Measurements from ENCODE around the gene GRB10. TPM values are rescaled to one million over a fixed set of nuclear protein-coding genes. Genes with fewer than 3 reads are reported as not detected.
"Not testable (repeated sequence)": the region's sequence is repeated elsewhere in the genome, so short reads cannot be mapped to it uniquely, and the experiment has no call there.

The GRB10 gene
- total RNA-seq, 2 experiments from 2014 or later = 0.42 to 0.78 TPM

DNA sequence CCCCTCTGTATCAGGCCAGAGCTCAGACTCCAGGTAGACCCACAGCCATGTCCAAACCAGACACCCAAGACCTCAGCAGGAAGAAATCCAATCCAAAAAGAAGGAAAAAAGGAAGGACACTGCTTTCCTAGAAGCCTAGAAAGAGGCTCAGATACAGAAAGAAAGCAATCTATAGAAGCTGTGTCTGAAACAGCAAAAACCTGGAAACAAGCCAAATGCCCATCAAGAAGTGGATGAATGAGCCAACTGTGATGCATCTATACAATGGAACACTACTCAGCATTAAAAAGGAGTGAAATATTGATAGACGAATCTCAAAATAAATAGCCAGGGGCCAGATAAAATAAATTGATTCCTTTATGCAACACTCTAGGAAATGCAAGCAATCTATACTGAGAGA, 31.6 kb downstream of the GRB10 start:
- CTCF ChIA-PET = no interaction called here
- POLR2A ChIA-PET = no interaction called here

DNA sequence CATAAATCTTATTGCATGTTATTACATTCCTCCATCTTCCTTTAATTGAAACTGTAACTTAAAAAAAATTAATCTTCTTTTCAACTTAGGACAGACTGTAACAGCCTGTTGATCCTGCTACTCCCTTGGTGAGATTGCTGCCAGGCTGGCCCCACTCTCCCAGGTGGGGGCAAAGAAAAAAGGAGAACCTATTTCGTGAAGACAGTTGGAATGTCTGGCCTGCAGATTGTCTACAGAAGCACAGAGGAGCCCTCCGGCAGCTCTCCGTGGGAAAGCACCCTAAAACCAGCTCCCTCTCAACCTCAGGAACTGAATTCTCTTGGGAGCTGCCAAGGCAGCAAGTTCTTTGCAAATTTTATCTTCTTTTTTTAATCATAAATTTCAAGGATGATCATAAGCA, 32.8 kb downstream of the GRB10 start:
- CTCF ChIA-PET = no interaction called here
- POLR2A ChIA-PET = no interaction called here

- POLR2A ChIA-PET = no interaction called here
- CTCF ChIA-PET = no interaction called here
These were observed 34.2 kb downstream of the GRB10 start for GRCh38 chr7:50748472-50748871.

- CTCF ChIA-PET = no interaction called here
- POLR2A ChIA-PET = no interaction called here
These were observed 36.9 kb downstream of the GRB10 start for GRCh38 chr7:50745835-50746234.

- POLR2A ChIA-PET = no interaction called here
These were observed 37.4 kb downstream of the GRB10 start for GRCh38 chr7:50745336-50745735.

GRCh38 chr7:50743893-50744292, 38.8 kb downstream of the GRB10 start:
- ChIA-PET POLR2A (no interaction called here), CTCF (no interaction called here)

More at GRCh38 chr7:50745336-50745735, 37.4 kb downstream of the GRB10 start:
- CTCF ChIA-PET = no interaction called here

DNA sequence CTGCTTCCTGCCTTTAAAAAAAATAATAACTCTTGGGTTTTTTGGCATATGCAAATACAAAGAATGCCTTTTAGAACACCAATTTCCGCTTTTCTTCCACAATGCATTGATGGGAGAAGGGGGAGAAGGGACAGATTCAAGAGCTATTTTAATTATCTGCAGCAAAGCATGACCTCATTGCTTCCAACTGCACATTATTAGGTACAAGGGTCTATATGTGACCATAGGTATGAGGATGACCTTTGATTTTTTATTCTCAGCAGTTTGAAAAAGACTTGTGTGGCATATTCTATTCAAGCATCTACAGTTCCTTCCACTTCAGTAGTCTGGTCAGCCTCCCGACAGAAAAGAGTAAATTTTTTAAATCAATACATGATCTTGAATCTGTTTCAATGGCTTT, 39.7 kb downstream of the GRB10 start:
- ChIA-PET POLR2A (no interaction called here), CTCF (no interaction called here)

DNA sequence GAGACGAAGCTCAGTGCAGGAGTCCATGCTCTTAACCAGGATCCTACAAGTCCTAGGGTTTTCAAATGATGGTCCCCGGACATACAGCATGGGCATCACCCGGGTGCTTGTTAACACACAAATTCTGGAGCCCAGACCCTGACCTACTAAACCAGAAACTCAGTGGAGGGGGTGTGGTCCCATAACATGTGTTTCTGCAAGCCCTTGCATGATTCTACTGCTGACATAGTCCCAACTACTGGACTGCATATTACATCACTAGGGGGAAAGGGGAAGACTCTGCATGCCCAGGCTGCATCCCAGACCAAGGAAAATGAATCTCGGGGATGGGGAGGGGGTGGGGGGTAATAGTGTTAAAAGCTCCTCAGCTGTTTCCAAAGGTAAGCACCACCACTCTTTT, 40.3 kb downstream of the GRB10 start:
- ChIA-PET CTCF (no interaction called here), POLR2A (no interaction called here)

DNA sequence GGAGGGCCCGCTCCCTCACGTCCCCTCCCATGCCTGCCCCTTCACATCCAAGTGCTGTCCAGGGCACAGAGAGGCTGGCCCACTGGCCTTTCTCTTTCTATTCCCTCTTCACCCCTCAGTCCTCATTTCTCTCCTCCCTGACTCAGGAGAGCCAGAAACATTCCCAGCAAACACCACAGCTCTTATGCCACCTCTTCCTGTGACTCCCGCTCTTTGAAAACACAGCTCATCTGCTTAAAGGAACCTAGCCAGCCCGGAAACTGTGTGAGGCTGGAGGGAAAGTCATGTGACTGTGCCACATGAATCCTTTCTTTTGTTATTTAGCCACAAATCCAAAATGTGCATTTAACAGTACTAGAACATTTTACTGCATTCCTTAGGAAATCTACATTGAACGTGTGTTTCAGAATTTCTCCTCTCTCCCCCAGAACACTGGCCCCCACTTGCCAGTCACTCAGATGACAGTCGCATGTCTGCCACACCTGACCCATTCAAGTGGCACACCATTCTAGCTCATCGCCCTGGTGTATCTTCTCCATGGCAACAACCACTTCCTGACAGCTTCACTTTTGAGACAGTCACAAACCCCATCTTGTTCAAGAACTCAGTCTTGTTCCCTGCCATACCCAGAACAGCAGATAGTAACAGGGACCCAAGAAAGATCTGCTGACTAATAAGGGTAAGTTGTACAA, 42.8 kb downstream of the GRB10 start:
- ChIA-PET CTCF (no interaction called here), POLR2A (no interaction called here)

DNA sequence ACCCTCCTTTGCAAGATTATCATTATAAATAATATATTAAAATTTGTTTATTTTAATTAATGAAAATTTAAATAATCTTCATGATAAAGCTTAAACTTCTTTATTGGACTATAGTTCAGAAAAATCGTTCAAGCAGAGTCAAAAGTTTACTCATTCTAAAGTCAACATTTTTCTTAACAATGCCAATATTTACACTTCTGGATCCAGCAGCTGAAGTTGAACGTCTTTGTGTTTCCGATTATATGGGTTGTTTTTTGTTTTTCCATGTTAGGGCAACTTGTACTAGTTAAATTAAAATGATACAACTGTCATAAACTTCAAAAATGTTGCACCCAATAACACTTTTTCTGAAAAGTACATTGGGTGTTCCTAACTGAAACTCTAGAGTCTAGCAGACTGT, 43.8 kb downstream of the GRB10 start:
- POLR2A ChIA-PET = no interaction called here
- CTCF ChIA-PET = no interaction called here

DNA sequence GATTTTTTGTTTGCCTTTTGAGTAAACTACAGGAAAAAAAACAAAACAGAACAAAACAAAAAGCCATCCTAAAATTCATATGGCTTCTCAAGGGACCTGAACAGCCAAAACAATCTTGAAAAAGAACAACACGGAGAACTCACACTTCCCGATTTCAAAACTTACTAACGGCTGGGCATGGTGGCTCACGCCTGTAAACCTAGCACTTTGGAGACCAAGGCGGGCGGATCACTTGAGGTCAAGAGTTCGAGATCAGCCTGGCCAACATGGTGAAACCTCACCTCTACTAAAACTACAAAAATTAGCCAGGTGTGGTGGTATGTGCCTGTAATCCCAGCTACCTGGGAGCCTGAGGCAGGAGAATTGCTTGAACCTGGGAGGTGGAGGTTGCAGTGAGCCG, 46.9 kb downstream of the GRB10 start:
- CTCF ChIA-PET = not testable (repeated sequence)

DNA sequence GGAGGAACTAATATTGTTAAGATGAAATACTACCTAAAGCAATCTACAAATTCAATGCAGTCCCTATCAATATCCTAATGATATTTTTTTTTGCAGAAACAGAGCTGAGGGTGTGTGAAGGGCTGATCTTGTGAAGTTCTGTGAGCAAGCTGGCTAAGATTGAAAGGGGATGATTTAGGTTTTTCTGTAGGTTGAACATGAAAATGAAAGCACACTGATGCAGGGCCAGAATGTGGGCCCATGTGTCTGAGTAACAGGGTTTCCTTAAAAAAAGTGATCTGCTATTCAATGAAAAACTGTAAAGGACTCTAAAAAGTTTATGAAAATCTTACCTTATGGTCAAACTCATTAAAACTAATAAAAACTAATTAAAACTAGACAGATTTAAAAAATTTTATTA, 47.4 kb downstream of the GRB10 start:
- ChIA-PET CTCF (no interaction called here), POLR2A (no interaction called here)

More for the DNA sequence above, 46.9 kb downstream of the GRB10 start:
- POLR2A ChIA-PET = not testable (repeated sequence)

GRCh38 chr7:50734246-50734645, 48.5 kb downstream of the GRB10 start:
- POLR2A ChIA-PET = no interaction called here
- CTCF ChIA-PET = no interaction called here

GRCh38 chr7:50733552-50733951, 49.1 kb downstream of the GRB10 start:
- CTCF ChIA-PET = no interaction called here

DNA sequence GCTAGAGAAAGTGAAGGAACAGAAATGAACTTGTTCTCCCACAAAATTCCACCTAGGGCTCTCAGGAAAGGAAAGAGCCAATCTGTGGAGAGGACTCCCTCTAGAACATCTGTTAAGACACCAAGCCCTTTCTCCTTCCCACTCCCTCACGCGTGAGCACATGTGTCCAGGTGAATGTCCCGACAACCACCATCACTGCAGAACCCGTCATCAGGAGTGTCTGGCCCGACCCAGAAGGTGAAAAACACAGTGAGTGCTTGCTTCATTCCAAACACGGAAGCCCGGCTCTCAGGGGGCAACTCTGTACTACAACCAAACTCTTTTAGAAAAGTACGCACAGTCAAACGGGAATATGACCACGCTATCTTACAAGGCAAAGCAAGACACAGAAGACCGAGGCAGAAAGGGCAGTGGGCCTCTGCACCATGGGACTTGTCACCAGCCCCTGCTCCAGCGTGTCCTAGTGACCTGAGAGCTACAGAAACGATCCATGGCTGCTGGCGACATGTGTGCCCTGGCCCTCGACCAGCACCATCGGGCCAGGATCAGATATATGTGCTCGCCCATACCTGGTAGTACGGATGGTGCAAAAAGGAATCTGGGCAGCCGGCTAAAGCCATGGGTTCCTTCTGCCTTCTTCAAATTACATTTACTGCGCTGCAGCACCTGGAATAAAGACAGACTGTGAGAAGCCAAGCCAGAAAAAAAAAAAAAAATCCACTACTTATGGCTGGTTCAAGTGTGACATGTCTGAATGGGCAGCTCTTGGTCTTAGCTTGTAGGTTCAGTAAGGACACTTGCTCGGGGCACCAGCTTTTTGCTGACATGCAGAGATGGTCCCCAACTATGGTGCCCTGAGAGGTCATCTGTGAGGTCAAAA, 50.8 kb downstream of the GRB10 start:
- CTCF ChIA-PET = no interaction called here
- POLR2A ChIA-PET = no interaction called here

More at GRCh38 chr7:50733552-50733951, 49.1 kb downstream of the GRB10 start:
- POLR2A ChIA-PET = no interaction called here

DNA sequence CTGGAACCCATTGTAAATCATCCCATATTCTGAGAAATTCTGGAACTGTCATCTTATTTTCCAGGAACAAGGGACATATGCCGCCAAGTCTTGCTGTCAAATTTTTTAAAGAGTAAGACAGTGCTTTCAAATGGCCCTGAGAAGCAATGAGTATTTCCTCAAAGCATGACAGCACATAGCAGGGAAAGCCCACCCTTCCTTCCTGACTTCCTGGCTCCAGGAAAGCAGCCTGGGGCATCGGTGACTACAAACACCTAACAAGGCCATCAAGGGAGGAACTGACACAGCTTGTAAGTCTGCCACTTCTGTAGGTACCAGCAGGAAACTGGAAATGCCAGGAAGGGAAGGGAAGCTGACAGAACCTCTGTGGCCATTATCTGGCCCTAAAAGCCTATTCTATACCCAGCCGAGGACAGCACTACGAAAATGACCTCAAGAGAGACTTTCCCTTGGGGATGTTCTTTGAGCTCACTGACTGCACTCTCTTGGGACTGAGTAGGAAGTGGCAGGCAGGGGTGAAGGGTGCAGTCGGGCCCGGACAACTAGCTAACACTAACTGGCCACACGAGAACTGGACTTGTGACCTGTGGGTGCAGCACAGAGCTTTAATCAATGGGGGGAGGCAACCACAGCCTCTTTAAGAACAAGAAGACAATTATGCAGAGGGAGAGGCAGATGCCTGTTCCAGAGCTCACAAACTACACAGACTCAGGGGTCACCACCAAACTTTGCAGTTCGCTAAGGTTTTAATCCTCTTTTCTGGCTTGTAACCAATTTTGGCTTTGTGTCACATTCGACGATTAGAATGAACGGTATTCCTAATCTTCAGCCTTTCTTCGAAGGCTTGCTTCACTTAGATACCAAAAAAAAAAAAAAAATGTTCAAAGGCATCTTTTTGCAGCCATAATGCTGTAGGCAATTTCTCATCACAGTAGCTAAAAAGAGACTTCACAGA, 52.0 kb downstream of the GRB10 start:
- ChIA-PET CTCF (interaction anchor here (1.1 kb wide), 1 partner anchor 263 kb away, joined by 3 read pairs; no protein-coding TSS in a partner anchor), POLR2A (no interaction called here)

GRCh38 chr7:50729962-50730361, 52.7 kb downstream of the GRB10 start:
- ChIA-PET CTCF (no interaction called here), POLR2A (no interaction called here)

DNA sequence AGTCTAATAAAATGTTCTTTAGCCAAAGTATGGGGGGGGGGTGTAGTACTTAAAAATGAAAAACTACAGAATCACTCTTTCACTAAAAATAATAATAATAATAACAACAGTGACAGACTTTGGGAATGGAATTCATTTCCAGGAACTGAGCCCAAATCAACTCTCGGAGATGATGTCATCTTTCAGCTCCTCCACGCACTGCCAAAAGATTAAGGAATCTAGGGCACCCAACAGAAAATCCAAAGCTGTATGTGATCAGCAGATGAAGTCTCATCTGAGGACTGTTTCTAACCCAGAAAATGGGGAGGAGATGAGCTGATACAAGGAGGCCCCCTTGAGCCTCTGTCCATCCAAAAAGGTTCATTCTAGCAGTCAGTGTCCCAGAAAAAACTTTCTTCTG, 54.5 kb downstream of the GRB10 start:
- POLR2A ChIA-PET = no interaction called here
- CTCF ChIA-PET = no interaction called here

DNA sequence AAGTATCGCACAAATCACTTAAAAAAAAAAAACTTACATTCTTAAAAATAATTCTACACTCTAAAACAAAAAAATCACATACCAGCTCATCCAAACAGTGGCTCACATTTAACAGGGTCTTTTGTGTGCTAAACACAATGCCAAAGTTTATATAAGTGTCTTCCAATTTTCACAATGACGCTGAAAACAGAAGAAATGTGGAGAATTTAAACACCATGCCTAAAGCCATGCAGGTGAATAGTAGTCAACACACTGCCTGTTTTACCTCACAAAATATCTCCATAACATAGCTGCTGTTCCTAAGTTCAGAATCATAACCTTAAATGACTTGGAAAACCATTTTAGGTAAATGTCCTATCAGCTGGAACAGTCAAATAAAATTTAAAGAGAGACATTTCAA, 55.0 kb downstream of the GRB10 start:
- ChIA-PET POLR2A (no interaction called here), CTCF (no interaction called here)

DNA sequence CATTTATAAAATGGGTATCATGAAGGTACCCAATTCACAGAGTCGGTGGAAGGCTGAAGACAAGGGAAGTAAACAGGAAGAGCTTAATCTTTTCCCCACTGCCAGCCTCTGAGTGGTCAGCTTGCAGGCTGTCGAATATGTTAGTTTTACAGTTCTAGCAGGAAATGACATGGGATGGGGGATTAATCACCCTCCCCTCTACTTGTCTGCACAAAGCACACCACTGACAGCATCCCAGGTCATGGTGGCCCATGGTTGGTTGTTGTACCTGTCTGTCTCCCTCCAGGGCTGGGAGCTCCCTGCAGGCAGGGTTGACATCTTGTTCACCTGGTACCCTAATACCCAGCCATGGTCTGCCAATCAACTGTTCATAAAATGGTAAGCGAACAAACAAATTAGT, 55.6 kb downstream of the GRB10 start:
- CTCF ChIA-PET = no interaction called here

GRCh38 chr7:50725774-50726173, 56.9 kb downstream of the GRB10 start:
- CTCF ChIA-PET = no interaction called here
- POLR2A ChIA-PET = no interaction called here

More for the DNA sequence above, 55.6 kb downstream of the GRB10 start:
- POLR2A ChIA-PET = interaction anchor here (0.6 kb wide), 1 partner anchor 379 kb away, joined by 3 read pairs; no protein-coding TSS in a partner anchor

All from activated CD8-positive, alpha-beta memory T cell treated with anti-CD3 and anti-CD28 coated beads for 36 hours (primary cell).